K562 (cell line): ENCODE measurements around the gene KCNH2. TPM values are rescaled to one million over a fixed set of nuclear protein-coding genes. Genes with fewer than 3 reads are reported as not detected.

Experiments used
- CHD2 ChIP-seq: IDR thresholded peaks from 2 replicates; pipeline ENCODE4 v1.6.1; 2011; ENCODE audit warnings: low read depth, low read length
- EHMT2 ChIP-seq: fragments of 450-650 bp; IDR thresholded peaks from 2 replicates; pipeline ENCODE4 v1.6.1; 2018; ENCODE audit warnings: antibody characterized with exemption
- ID3 ChIP-seq, 2 experiments: fragments of 250-450 bp in 1 of 2; fragments of 450-650 bp in 1 of 2; sonication (Bioruptor Pico) in 1 of 2; IDR thresholded peaks; 2 replicates each; pipeline versions ENCODE4 v1.6.1 to v1.8.0; 2016 to 2021; ENCODE audit warnings: mild to moderate bottlenecking in 2 of 2, moderate library complexity in 2 of 2, missing compliant biosample characterization in 1 of 2, missing genetic modification characterization in 1 of 2
- KLF13 ChIP-seq: fragments of 450-650 bp; IDR thresholded peaks from 2 replicates; pipeline ENCODE4 v1.6.1; 2016; ENCODE audit warnings: missing genetic modification characterization, low read depth, mild to moderate bottlenecking, missing compliant biosample characterization, moderate library complexity, borderline replicate concordance
- LCOR ChIP-seq: sonication (generic); formaldehyde crosslinking; IDR thresholded peaks from 2 replicates; pipeline ENCODE4 v1.8.0; 2022; ENCODE audit warnings: mild to moderate bottlenecking, missing genetic modification reagents
- PML ChIP-seq: IDR thresholded peaks from 2 replicates; pipeline ENCODE4 v1.6.1; 2012; ENCODE audit warnings: low read length, inconsistent platforms
- RAD21 ChIP-seq, 2 experiments: fragments of 250-450 bp in 1 of 2; fragments of 450-650 bp in 1 of 2; sonication (Bioruptor Pico) in 1 of 2; formaldehyde crosslinking in 1 of 2; IDR thresholded peaks in 1 of 2; conservative IDR thresholded peaks in 1 of 2; 2 replicates each; pipeline versions ENCODE4 v1.4.0 to v1.8.0; 2020 to 2022; ENCODE audit warnings: mild to moderate bottlenecking in 2 of 2, moderate library complexity in 1 of 2
- SMC3 ChIP-seq: conservative IDR thresholded peaks from 2 replicates; pipeline ENCODE4 v1.6.1; 2011; ENCODE audit warnings: low read depth, low read length, improper control_type of control experiment; ENCODE audit not compliant: insufficient read depth
- SRF ChIP-seq, 2 experiments: fragments of 250-450, 450-650 bp in 1 of 2; sonication (Bioruptor Pico) in 1 of 2; sonication (generic) in 1 of 2; formaldehyde crosslinking; IDR thresholded peaks; 2 replicates each; pipeline versions ENCODE4 v1.5.0 to v1.5.1; 2020 to 2022; ENCODE audit warnings: mild to moderate bottlenecking in 1 of 2, missing genetic modification reagents in 1 of 2
- TAF1 ChIP-seq: IDR thresholded peaks from 2 replicates; pipeline ENCODE4 v1.6.1; 2011; ENCODE audit warnings: mild to moderate bottlenecking, low read length, moderate library complexity; ENCODE audit not compliant: insufficient read depth, control insufficient read depth, severe bottlenecking; ENCODE audit errors: extremely low read depth
- ZNF551 ChIP-seq: fragments of 250-450 bp; sonication (Bioruptor Pico); IDR thresholded peaks from 2 replicates; pipeline ENCODE4 v1.5.0; 2021; ENCODE audit warnings: mild to moderate bottlenecking, moderate library complexity
- ZNF764 ChIP-seq: fragments of 250-450 bp; sonication (Bioruptor Pico); IDR thresholded peaks from 2 replicates; pipeline ENCODE4 v1.4.0; 2020; ENCODE audit warnings: low read depth, mild to moderate bottlenecking, moderate library complexity
- ZNF766 ChIP-seq: fragments of 200-800 bp; sonication (Bioruptor generic); conservative IDR thresholded peaks from 2 replicates; pipeline ENCODE4 v1.6.1; 2016; ENCODE audit warnings: missing genetic modification characterization, missing compliant biosample characterization
- ZZZ3 ChIP-seq: fragments of 450-650 bp; IDR thresholded peaks from 2 replicates; pipeline ENCODE4 v1.6.1; 2016; ENCODE audit warnings: antibody characterized with exemption, mild to moderate bottlenecking, moderate library complexity
- polyA plus RNA-seq, 8 experiments: library from polyadenylated mRNA; depleted of rRNA in 4 of 8; stranded (reverse) in 5 of 8; unstranded in 3 of 8; fragments of >200 nt; fragmentation: Nextera tagmentation in 2 of 8; fragmentation: Illumina TruSeq in 1 of 8; extraction: Ambion mirVana in 2 of 8; extraction: Trizol in 1 of 8; gene quantifications; 2 replicates each; pipeline versions ENCODE4 v1.2.1 to v1.2.3, GENCODE V29; 2011 to 2014; ENCODE audit warnings: inconsistent platforms in 1 of 8, missing spikeins in 1 of 8
- total RNA-seq, 7 experiments: library from RNA; depleted of rRNA in 6 of 7; stranded (reverse); fragments of >200 nt in 6 of 7; fragmentation: Illumina TruSeq in 2 of 7; extraction: Trizol in 2 of 7; gene quantifications; 2 replicates each; pipeline versions ENCODE4 v1.2.1 to v1.2.3, GENCODE V29; 2011 to 2021; ENCODE audit warnings: low replicate concordance in 1 of 7
- TF ChIP-seq, protein P1 (sequence below): fragments of 250-450 bp; sonication (Bioruptor Pico); IDR thresholded peaks from 2 replicates; pipeline ENCODE4 v1.4.0; 2020
- TF ChIP-seq, protein P2 (sequence below): fragments of 250-450 bp; sonication (Bioruptor Pico); IDR thresholded peaks from 2 replicates; pipeline ENCODE4 v1.8.0; 2022; ENCODE audit warnings: inconsistent platforms
- TF ChIP-seq, protein P3 (sequence below): fragments of 450-650 bp; IDR thresholded peaks from one replicate; pipeline ENCODE4 v1.6.1; 2018; ENCODE audit warnings: mild to moderate bottlenecking, moderate library complexity; ENCODE audit not compliant: partially characterized antibody

KCNH2 gene
- total and polyA plus RNA-seq, 9 of the 15 experiments (the other 6 are each of a cell fraction or from before 2014, with no cell fraction given), result 18.1 to 368 (median 218) TPM

DNA sequence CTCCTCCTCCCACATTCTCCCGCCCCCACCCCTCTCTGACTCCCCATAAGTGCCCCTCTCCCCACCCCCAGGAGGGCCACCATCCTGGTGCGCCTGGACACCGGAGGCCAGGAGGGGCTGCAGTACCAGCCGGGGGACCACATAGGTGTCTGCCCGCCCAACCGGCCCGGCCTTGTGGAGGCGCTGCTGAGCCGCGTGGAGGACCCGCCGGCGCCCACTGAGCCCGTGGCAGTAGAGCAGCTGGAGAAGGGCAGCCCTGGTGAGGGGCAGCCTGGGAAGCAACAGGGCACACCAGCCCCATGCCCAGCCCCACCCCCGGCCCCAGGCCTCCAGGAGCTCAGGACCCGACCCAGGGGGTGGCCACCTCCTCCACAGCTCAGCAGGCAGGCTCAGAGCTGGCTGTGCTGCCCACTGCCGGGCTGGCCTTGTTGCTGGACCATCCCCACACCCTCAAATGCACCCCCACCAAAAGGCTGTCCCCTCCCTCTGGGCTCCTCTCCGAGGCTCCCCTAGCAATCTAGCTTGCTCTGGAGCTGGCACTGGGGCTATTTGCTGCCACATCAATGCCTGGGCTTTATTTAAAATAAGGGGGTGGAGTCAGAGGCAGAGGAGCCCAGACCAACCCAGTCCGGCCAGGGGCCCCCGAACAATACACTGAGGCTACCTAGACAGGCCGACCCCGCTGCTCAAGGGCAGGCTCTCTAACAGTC is 31.4 kb upstream of the KCNH2 start (continued):
- TF ChIP-seq, protein P1, sequence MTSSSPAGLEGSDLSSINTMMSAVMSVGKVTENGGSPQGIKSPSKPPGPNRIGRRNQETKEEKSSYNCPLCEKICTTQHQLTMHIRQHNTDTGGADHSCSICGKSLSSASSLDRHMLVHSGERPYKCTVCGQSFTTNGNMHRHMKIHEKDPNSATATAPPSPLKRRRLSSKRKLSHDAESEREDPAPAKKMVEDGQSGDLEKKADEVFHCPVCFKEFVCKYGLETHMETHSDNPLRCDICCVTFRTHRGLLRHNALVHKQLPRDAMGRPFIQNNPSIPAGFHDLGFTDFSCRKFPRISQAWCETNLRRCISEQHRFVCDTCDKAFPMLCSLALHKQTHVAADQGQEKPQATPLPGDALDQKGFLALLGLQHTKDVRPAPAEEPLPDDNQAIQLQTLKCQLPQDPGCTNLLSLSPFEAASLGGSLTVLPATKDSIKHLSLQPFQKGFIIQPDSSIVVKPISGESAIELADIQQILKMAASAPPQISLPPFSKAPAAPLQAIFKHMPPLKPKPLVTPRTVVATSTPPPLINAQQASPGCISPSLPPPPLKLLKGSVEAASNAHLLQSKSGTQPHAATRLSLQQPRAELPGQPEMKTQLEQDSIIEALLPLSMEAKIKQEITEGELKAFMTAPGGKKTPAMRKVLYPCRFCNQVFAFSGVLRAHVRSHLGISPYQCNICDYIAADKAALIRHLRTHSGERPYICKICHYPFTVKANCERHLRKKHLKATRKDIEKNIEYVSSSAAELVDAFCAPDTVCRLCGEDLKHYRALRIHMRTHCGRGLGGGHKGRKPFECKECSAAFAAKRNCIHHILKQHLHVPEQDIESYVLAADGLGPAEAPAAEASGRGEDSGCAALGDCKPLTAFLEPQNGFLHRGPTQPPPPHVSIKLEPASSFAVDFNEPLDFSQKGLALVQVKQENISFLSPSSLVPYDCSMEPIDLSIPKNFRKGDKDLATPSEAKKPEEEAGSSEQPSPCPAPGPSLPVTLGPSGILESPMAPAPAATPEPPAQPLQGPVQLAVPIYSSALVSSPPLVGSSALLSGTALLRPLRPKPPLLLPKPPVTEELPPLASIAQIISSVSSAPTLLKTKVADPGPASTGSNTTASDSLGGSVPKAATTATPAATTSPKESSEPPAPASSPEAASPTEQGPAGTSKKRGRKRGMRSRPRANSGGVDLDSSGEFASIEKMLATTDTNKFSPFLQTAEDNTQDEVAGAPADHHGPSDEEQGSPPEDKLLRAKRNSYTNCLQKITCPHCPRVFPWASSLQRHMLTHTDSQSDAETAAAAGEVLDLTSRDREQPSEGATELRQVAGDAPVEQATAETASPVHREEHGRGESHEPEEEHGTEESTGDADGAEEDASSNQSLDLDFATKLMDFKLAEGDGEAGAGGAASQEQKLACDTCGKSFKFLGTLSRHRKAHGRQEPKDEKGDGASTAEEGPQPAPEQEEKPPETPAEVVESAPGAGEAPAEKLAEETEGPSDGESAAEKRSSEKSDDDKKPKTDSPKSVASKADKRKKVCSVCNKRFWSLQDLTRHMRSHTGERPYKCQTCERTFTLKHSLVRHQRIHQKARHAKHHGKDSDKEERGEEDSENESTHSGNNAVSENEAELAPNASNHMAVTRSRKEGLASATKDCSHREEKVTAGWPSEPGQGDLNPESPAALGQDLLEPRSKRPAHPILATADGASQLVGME (CRISPR knock-in tag), result no peak
- no peak for TF ChIP-seq ZNF551 (CRISPR knock-in tag)
- TF ChIP-seq ZNF766 (CRISPR knock-in tag), result no peak
- TF ChIP-seq SRF (CRISPR knock-in tag; IDR thresholded peaks at IDR 0.05), result 0 out of 4 replicates have a peak, but pooled peaks of 1 of the 2 experiments have one; percentile 34
- TF ChIP-seq LCOR (CRISPR knock-in tag), result no peak
- TF ChIP-seq KLF13 (tag), result no peak
- peak; percentile 43 to 63 for TF ChIP-seq RAD21 (CRISPR knock-in tag; conservative IDR thresholded peaks at IDR 0.05 in 1 of 2, IDR thresholded peaks at IDR 0.05 in 1 of 2)
- no peak for TF ChIP-seq ZNF764 (CRISPR knock-in tag)
- TF ChIP-seq TAF1, result no peak
- no peak for TF ChIP-seq ID3 (CRISPR knock-in tag; IDR thresholded peaks at IDR 0.05)
- TF ChIP-seq ID3 (tag; IDR thresholded peaks at IDR 0.05), result no peak
- no peak for TF ChIP-seq EHMT2
- no peak for TF ChIP-seq ZZZ3
- TF ChIP-seq PML, result no peak
- no peak for TF ChIP-seq CHD2
- TF ChIP-seq, protein P2, sequence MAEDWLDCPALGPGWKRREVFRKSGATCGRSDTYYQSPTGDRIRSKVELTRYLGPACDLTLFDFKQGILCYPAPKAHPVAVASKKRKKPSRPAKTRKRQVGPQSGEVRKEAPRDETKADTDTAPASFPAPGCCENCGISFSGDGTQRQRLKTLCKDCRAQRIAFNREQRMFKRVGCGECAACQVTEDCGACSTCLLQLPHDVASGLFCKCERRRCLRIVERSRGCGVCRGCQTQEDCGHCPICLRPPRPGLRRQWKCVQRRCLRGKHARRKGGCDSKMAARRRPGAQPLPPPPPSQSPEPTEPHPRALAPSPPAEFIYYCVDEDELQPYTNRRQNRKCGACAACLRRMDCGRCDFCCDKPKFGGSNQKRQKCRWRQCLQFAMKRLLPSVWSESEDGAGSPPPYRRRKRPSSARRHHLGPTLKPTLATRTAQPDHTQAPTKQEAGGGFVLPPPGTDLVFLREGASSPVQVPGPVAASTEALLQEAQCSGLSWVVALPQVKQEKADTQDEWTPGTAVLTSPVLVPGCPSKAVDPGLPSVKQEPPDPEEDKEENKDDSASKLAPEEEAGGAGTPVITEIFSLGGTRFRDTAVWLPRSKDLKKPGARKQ, result no peak
- peak; percentile 20; the same call in 1 of the 2 replicates for TF ChIP-seq SMC3
- TF ChIP-seq, protein P3, sequence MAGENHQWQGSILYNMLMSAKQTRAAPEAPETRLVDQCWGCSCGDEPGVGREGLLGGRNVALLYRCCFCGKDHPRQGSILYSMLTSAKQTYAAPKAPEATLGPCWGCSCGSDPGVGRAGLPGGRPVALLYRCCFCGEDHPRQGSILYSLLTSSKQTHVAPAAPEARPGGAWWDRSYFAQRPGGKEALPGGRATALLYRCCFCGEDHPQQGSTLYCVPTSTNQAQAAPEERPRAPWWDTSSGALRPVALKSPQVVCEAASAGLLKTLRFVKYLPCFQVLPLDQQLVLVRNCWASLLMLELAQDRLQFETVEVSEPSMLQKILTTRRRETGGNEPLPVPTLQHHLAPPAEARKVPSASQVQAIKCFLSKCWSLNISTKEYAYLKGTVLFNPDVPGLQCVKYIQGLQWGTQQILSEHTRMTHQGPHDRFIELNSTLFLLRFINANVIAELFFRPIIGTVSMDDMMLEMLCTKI, result no peak
